ENCODE results near the gene IBTK. TPM values are rescaled to one million over a fixed set of nuclear protein-coding genes. Genes with fewer than 3 reads are reported as not detected.
"Not testable (repeated sequence)": the region's sequence is repeated elsewhere in the genome, so short reads cannot be mapped to it uniquely, and the experiment has no call there.

IBTK gene
- total RNA-seq, 1 donor from 2014 or later = 36.1 TPM

GRCh38 chr6:82138075-82138791, 109.3 kb downstream of the IBTK start:
- H3K4me3 Mint-ChIP-seq (ENCODE audit: unreplicated experiment) = no peak overlapping the region
- no peaks in the 10 kb centered on the region for H3K36me3 Mint-ChIP-seq (ENCODE audit: unreplicated experiment)
- no peaks in the 10 kb centered on the region for H3K9me3 Mint-ChIP-seq (ENCODE audit: unreplicated experiment)
- H3K4me1 Mint-ChIP-seq (ENCODE audit: low read depth, unreplicated experiment) = no peaks in the 10 kb centered on the region
- no peak for TF ChIP-seq CTCF (IDR thresholded peaks at IDR 0.05; ENCODE audit: partially characterized antibody, unreplicated experiment)
- DNase-seq = no peak
- peaks cover 4% of the 10 kb centered on the region for H3K27me3 Mint-ChIP-seq (ENCODE audit: unreplicated experiment)
- no peak overlapping the region for H3K27ac Mint-ChIP-seq (ENCODE audit: unreplicated experiment)

GRCh38 chr6:82131441-82131840, 116.1 kb downstream of the IBTK start:
- Mint-ChIP-seq H3K27ac (ENCODE audit: unreplicated experiment) (no peak overlapping the region), H3K36me3 (ENCODE audit: unreplicated experiment) (no peaks in the 10 kb centered on the region), H3K4me3 (ENCODE audit: unreplicated experiment) (no peak overlapping the region), H3K4me1 (ENCODE audit: low read depth, unreplicated experiment) (no peaks in the 10 kb centered on the region), H3K9me3 (ENCODE audit: unreplicated experiment) (no peaks in the 10 kb centered on the region), H3K27me3 (ENCODE audit: unreplicated experiment) (peaks cover 6% of the 10 kb centered on the region)
- DNase-seq = no peak
- no peak for TF ChIP-seq CTCF (IDR thresholded peaks at IDR 0.05; ENCODE audit: partially characterized antibody, unreplicated experiment)

DNA sequence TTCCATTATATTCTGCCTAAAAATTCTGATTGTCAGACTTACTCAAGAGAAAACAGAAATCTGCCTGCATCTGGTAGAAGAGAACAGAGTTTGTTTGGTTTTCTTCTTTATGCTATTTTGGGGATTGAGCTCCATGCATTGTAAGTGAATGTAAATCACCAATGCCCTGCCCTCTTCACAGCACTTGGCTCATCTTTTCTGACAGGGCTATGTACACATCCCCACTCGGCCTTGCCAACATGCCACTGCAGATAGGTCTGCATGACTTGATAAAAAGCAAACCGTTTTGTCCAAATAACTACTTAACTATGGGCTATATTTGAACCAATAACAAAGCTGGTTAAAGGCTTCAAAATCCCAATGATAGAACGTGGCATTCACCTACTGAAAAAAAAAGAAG, 117.7 kb downstream of the IBTK start:
- no peak for TF ChIP-seq CTCF (IDR thresholded peaks at IDR 0.05; ENCODE audit: partially characterized antibody, unreplicated experiment)
- no peaks in the 10 kb centered on the region for H3K36me3 Mint-ChIP-seq (ENCODE audit: unreplicated experiment)
- no peaks in the 10 kb centered on the region for H3K9me3 Mint-ChIP-seq (ENCODE audit: unreplicated experiment)
- H3K27ac Mint-ChIP-seq (ENCODE audit: unreplicated experiment) = no peak overlapping the region
- H3K4me1 Mint-ChIP-seq (ENCODE audit: low read depth, unreplicated experiment) = no peaks in the 10 kb centered on the region
- H3K27me3 Mint-ChIP-seq (ENCODE audit: unreplicated experiment) = peaks cover 7% of the 10 kb centered on the region
- DNase-seq = no peak
- H3K4me3 Mint-ChIP-seq (ENCODE audit: unreplicated experiment) = no peak overlapping the region

GRCh38 chr6:82128973-82129372, 118.6 kb downstream of the IBTK start:
- not testable (repeated sequence) for H3K9me3 Mint-ChIP-seq (ENCODE audit: unreplicated experiment); H3K27ac Mint-ChIP-seq (ENCODE audit: unreplicated experiment); H3K27me3 Mint-ChIP-seq (ENCODE audit: unreplicated experiment); H3K4me3 Mint-ChIP-seq (ENCODE audit: unreplicated experiment); H3K4me1 Mint-ChIP-seq (ENCODE audit: low read depth, unreplicated experiment); H3K36me3 Mint-ChIP-seq (ENCODE audit: unreplicated experiment); DNase-seq

GRCh38 chr6:82123632-82124031, 123.9 kb downstream of the IBTK start:
- no peak overlapping the region for H3K4me3 Mint-ChIP-seq (ENCODE audit: unreplicated experiment)
- H3K4me1 Mint-ChIP-seq (ENCODE audit: low read depth, unreplicated experiment) = no peaks in the 10 kb centered on the region
- DNase-seq = no peak
- H3K27ac Mint-ChIP-seq (ENCODE audit: unreplicated experiment) = no peak overlapping the region
- H3K9me3 Mint-ChIP-seq (ENCODE audit: unreplicated experiment) = peaks cover 1% of the 10 kb centered on the region
- peaks cover 2% of the 10 kb centered on the region for H3K27me3 Mint-ChIP-seq (ENCODE audit: unreplicated experiment)
- TF ChIP-seq CTCF (IDR thresholded peaks at IDR 0.05; ENCODE audit: partially characterized antibody, unreplicated experiment) = no peak
- peaks cover 4% of the 10 kb centered on the region for H3K36me3 Mint-ChIP-seq (ENCODE audit: unreplicated experiment)

Other genes with a start within 250 kb of the IBTK start
- 1.4 TPM for gene TPBG, start 116.1 kb upstream of the IBTK start, total RNA-seq (ENCODE audit: unreplicated experiment)